Colon (tissue), 2 donors: ENCODE results near the gene USP35.
"Not testable (repeated sequence)": the region's sequence is repeated elsewhere in the genome, so short reads cannot be mapped to it uniquely, and the experiment has no call there.

Source experiments
- FAIRE-seq: peaks from 2 replicates; lab custom pipeline; 2012; peaks lifted over from hg19 to GRCh38; lab: Jason Lieb, UNC
- donor health status: control.
- donor health status: control.

USP35 gene

DNA sequence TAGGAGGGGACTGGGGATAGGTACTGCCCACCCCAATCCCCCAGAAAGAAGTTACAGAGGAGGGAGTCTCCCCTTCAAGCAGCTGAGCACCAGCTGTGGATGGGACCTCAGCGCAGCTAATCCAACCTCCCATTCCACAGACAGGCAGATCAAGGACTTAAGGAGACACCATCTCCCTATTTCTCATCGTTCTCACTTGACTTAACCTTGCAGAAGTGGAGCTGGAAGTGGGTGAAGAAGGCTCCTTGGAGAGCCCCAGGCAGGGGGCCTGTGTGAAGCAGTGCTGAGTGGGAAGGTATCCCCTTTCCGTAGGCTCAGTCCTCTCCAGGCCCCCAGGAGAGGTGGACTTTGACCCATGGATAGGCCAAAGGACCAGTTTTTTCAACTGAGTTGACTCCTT is 27.3 kb downstream of the USP35 start:
- no peak for FAIRE-seq

DNA sequence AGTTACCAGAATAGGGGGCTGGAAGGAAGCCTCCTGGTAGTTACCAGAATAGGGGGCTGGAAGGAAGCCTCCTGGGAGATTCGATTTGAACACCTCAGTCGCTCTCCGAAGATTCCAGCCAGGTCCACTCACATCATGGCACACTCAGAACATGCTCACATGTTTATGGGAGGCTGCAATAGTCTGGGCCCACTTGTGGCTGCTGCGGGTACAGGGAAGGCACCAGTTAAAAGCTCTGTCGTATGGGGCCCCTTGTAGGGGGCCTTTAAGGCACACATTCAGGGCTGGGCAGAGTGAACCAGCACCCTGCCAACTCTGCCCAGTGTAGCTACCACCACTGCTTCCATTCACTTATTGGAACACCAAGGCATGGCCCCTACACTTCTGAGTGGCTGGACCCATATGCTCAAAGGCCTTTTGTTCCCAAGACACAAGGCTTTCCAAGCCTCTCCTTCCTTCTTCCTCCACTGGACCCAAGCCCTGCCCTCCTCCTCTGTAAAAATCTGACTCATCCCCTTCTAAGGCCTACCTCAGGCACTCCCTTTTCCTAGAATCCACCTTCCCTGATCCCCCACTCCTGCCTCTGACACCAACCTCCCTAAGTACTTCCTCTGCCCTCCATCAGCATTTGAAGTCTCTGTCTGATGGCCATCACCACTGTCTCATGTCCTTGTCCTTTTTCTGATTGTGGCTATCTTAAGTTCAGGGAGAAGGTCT is 28.0 kb downstream of the USP35 start:
- no peak for FAIRE-seq

DNA sequence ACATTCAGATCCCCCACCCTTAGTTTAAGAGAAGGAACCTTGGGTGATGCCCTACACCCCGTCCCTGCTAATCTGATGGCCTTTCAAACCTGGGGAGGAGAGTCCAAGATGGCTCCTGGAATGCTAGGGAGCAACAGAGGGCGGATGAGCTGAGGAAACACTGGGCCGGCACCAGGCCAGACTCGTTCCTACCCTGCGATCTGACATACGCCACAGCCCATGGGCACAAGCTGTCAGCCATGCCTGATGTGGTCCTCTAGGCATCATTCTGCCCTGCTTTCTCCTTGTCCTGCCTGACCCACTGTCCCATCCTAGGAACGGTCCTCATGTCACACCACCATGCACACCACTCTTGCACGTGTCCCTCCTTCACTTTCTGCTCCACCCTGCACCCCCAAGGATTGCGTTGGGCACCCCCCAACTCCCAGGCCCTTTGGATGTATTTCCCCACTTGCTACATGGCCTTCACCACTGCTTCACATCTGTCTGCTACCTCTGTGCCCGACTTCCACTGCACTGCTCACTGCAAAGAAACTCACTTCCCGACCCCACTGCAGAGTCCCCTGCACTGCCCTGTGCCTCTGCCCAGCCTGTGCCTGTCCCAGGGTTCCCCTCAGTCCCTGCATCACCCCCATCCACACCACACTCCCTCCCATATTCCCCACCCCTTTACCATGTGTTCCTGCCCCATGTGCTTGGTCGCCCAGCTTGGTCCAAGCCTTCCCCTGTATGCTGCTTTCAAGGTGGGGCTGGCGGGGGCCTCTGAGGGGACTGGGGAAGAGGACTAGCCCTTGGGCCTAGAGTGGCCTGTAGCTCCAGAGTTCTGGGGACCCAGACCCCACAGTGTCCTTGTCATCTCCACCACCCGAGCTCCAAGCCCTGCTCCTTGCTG is 29.2 kb downstream of the USP35 start:
- FAIRE-seq: no peak

DNA sequence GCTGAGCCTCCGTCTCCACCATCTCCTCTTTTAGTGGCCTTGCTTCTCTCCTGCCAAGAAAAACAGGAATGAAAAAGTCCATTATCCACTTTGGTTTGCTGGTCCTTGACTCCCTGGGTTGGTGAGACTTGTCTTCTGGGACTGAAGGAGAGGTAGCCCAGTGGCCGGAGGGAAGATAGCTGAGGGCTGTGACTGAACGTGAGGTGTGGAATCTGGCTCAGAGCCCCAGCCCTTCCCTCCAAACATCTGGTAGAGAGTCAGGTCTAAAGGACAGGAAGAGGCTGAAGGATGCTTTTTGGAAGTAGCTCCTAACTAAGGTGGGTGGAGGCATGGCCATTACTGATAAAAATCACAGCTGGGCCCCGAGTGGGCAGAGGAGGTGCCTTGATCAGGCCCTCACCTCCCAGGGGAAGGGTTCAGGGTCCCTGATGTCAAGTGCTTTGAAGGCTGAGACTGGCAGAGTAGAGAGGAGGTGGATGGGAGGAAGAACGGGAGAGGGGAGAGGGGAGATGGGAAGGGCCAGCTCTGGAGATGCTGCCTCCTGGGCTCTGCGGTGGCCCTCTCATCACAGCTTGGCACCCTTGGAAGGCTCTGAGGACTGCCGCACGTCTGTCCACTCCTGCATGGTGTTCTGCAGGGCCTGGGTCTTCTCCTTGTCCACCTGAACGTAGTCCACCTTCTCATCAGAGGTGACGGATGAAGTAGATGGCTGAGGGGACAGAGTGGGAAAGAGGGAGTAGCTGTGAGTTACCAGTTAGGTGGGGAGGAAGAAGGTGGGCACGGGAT is 30.2 kb downstream of the USP35 start:
- FAIRE-seq: no peak

DNA sequence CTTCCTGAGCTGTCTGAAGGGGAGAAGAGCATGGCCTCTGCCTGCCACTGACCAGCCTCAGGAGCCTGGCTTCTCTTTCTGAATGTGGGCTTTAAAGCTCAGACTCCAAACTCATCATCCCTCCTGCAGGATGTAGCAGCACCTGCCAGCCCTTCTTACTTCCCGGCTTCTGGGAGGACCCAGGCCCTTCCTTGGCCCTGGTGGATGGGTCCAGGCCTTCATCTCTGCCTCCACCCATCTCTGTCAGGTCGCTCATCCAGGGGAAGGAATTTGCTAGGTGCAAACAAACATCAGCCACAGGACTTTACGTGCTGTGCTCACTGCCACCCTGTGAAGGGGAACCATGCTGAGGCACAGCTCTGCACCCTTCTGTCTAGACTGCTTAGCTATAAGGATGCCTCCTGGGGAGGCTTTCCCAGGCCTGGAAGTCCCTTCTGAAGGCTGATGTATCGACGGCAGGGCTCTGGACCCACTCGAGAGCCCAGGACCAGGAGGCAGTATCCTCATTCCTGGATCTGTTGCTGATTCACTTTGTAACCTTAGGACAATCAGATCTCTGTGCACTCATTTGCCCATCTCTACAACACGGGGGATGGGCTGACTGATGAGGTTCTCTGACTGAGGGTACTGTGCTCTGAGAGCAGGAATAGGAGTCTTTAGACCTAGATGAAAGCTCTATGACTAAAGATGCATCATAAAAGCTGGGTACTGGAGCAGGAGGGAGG is 30.9 kb downstream of the USP35 start:
- no peak for FAIRE-seq

DNA sequence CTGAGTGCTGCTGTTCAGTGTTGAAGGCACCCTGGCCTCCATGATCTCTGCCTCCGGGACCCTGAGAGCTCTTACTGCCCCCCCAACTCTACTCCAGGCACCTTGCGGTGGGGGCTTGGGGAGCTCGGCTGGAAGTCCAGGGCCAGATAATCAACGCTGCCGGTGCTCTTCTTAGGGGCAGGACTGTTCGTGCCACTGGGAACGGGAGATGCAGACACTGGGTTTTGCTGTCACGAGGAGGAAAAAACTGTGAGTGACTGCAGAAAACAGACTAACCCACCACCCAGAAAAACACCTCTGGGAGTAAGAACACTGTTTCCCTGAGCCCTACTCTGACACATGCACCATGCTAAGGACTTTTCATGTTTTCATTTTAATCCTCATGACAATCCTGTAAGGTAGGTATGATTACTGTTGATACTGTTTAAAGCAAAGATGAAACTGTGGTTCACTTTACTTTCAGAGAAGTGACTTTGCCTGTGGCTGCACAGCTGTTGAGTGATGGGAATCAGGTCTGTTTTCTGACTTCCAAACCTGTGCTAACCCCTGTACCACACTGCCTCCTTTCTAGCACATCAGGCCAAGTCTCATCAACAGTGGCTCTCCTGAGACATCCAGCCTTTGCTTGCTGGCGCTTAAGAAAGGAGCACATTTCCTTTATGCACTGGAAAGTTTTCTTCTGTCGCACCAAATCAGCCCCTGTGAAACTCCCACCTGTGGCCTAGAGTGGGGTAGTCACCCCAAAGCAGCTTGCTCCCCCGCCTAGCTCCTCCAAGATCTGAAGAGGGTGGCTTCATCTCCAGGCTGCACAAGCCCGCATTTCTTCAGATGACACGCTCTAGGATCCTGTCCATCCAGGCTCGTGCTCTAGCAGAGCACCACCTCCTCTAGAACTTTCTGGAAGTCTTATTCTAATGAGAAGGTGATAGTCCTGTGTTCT is 31.8 kb downstream of the USP35 start:
- no peak for FAIRE-seq

DNA sequence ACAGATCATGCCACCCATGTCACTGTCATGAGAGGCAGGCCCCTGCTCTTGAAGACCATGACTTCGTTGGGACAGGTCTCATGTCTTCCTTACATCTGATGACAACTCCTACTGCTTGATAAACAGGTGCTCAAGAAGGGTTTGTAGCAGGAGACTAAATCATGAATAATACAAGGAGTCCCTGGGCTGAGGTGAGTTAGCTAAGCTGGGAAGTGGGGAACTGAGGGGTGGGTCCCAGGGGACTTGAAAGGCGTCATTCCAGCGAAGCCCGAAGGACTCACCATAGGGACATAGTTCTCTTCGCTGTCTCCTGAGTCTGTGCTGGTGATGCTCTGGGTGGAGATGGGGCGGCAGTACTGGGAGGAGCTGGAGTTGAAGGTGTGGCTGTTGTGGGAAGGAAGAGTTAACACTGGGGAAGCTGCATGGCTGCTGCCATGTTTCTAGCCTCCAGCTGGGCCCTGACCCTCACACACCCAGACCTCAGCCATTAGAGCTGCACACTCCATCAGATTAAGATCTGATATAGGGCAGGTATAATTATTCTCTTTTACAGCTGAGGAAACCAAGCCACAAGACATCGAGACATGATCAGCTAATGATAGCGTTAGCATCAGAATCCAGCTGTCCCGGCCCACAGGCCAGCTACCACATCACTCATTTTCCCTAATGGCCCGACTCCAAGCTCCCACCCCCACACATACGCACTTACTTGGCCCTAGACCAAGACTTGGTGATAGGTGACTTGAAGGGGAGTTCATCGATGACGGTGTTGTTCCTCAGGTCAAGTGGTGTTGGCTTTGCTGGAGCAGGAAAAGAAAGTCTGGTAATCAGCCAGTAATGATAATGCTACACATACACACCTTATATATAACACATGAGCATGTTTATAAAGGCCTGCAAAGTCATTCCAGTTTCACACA is 32.9 kb downstream of the USP35 start:
- no peak for FAIRE-seq

DNA sequence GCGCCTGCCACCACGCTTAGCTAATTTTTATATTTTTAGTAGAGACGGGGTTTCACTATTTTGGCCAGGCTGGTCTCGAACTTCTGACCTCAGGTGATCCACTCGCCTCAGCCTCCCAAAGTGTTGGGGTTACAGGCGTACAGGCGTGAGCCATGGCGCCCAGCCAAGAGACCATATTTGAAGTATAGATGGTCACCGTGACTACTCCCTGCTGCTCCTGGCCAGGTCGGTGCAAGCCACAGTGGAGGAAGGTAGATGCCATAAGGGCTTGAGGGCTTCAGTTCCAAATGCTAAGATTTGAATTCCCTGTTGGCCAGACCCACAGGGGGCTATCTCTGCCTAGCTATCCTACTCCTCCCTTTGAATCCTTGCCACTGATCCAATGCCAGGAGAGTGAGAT is 34.0 kb downstream of the USP35 start:
- FAIRE-seq: not testable (repeated sequence)

DNA sequence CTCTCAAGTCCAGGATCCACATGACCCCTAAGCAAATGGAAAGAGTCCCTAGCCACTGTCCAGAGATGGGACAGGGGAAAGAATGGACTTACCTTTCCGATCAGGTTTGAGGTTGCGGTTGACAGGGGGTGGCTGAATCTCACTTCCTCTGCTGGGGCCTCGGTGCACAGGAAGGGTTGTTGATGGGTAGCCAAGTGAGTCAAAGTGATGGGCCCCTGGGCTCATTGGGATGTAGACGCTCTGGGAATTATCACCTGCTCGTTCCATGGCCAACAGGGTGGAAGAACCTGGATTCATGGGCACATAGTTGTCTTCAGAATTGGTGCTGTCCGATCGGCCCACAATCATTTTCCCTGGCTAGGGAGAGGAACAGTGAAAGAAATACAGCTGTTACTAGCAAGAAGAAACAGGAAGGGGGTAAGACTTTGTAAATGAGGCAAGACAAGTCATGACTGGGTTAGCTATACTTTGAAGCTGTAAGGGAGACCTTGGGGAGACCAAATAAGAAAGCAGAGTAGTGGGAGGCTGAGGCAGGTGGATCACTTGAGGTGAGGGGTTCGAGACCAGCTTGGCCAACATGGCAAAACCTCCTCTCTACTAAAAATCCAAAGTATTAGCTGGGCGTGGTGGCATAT is 34.7 kb downstream of the USP35 start:
- no peak for FAIRE-seq

DNA sequence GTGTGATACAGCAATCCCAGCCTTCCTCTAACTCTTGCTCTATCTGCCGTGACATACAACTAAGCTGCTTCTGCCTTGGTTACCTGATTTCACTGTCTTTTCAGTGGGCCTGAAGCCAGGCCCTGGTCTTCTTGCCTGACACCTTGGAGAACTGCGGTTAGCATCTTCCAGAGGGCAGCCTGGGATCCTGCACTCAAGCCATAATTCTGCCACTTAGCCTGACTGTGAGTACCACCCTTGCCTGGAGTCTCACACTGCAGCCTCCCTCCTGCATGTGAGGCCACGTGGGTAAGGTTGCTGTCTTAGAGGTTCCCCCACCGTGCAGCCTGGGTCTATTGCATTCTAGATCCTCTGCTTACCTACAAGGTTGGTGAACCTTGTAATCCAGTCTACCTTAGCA is 35.8 kb downstream of the USP35 start:
- no peak for FAIRE-seq

DNA sequence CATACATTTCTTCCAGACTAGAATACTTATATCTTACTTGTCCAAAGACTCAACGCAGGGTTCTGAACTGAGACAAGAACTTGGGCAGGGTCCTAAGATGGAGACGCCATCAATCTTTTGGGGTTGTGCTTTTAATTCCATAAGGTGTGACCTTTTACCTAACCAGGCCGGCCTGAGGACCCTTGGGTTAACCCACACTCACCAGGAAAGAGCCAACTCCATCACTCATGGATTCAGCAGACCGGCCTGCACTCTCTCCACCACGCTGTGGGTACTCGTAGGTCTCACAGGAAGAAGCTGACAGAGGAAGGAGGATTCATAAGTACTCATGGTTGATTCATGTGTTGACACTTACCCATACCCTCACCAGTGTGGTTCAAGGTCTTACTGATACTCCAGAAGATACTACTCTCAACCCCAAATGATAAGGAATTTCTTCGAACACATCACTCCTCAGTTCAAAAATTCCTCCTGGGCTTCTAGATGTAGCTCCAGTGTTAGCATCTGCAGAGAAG is 36.2 kb downstream of the USP35 start:
- FAIRE-seq: no peak

DNA sequence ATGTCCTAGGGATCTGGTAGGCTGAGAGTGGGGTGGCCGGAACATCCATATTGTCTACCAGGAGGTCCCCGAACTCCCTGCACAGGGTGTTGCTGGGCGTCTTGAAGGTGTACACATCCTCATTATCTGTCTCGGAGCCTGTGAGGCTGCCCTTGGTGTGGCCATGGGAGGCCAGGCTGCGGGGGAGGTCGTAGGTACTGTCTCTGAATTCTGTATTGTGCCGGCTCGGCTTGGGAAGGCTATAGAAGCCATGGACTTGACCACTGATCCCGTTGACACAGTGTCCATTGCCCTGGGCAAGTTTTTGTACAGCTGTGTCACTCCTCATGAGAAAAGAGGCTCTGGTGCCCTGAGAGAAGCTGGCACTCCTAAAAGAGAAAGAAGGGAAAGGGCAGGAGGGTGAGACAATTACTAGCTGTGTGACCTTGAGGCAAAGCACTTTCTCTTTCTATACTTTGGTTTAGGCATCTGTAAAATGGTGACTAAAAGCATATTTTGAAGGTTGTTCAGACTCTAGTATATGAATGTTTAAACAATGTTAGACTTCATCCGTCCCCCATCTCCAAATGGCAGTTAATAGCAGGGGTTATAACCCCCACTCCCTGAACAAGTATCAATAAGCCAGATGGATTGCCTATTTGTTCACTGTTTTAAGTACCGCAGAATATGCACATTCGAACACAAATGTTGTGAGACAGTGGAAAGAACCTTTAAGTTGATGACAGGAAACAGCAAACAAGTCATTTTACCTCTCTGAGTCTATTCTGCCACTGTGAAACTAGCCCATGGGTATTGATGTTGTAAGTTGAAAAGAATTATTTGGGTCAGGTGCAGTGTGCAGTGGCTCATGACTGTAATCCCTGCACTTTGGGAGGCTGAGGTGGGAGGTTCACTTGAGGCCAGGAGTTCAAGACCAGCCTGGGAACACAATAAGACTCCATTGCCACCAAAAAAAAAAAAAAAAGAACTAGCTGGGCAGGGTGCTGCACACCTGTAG is 38.3 kb downstream of the USP35 start:
- no peak for FAIRE-seq

DNA sequence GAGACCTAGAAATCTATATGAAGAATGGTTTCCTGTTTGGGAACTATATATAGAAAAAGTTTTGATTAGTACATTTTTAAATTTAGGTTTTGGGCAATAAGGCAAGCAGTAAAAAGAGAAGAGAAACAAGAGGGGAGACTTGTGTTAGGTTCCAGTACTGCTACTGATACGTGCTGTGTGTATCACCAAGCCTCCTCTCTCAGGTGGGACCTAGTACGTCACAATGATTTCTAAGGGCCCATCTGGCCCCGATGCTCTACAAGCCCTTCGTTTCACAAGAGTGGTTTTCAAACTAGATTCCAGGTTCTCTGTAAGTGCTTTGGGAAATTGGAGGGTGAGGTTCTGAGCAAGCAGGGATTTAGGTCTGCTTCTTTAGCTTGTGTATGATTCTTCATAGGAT is 39.2 kb downstream of the USP35 start:
- no peak for FAIRE-seq

DNA sequence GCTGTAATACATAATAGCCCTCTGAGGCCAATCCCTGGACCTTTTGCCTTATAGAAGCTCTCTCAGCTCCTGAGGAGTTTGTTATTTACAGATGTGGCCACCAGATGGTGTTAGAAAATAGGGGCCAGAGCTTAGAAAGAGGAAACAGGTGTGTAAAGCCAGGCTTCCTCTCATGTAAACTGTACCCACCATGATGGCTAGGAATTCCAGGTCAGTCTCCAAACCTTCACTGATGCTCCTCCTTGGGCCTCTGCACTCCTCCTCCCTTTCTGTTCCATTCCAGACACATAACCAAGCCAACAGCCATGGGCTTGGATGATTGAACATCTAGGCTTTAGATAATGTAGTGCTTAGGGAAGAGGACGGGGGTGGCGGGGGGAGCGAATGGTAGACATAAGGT is 39.7 kb downstream of the USP35 start:
- FAIRE-seq: no peak

DNA sequence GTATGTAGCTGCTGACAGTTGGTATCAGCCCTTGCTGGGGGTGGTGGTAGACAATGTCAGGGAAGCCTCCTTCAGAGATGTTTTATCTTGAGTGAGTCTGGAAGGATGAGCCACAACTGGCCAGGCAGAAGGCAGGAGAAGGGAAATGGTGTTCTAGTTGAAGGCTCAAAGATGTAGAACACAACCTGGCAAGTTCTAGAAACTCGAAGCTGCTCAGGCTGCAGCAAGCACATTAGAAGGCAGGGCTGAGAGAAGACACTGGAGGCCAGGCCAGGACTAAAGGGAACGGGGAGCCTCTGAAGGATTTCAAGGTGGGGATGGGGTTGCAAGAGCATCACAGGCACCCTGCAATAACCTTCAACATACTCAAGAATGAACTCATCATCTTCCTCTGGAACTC is 40.4 kb downstream of the USP35 start:
- FAIRE-seq: no peak

DNA sequence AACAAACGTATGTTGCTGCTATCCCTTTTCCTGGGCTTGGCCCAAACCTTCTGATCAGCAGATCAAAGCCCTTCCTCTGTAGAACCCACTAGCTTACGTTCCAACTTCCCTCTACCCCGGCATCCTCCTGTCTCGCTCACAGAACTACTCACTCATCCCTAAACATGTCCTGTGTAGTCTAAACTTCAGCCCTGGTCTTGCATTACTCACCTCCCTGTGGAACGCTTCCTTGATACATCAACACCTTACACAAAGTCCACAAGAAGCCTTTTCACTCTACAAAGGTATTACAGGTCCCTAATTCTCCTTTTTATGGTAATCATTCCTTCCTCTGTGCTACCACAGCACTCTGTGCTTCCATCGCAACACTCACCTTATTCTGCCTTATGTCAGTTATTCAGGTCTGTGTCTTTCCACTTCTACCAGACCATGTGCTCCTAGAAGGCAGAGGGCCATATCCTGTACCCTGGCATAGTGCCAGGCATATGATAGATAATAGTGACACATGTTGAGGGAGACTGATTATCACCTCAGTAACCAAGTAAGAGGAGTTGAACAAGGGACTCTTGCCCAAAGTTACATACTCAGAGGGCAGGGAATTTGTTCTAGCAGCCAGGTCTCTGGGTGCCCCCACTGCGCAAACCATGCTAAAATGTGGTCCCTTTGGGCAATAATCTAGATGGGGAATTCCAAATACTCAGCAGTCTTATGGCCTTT is 41.6 kb downstream of the USP35 start:
- FAIRE-seq: no peak

DNA sequence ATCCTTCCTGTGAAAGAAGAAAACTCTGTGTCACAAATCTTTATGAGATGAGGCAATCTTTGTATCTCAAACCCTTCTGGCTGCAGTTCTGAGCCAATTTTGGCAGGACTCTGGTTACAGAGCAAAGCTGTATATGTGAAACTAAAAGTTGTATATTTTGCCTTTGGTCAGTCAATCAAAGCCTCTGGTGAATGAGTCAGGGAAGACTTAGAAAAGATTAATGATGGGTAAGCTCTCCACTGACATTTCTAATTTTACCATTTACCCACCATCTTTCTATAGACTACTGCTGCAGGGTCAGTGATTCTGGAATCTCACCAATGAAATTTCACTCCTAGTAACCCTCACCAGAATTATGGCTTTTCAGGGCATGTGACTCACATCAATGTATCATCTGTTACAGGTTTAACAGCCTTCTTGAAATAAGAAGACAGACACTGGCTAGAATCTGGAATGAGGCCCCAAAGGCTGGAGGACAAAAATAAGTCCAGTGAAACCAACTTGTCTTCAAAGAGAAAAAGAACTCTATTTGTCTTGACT is 43.3 kb downstream of the USP35 start:
- no peak for FAIRE-seq
